DND-41 (cell line): Measurements from ENCODE around the gene PANX2.

Experiments
- ATAC-seq: fragments of 200-7000 bp; cut with Tn5 transposase; 3 replicates; pipeline ENCODE4 v1.9.1; 2021; ENCODE audit warnings: low read depth; ENCODE audit not compliant: insufficient read depth
- DNase-seq: peaks from one replicate; pipeline ENCODE4 v3.0.0-alpha.2; 2020
- H2AFZ ChIP-seq: 2 replicates; pipeline ENCODE4 v1.6.0; 2012; ENCODE audit warnings: low read depth, low read length
- H3K27ac ChIP-seq: 2 replicates; pipeline ENCODE4 v1.5.1; 2012; ENCODE audit warnings: low read length, inconsistent platforms
- H3K27me3 ChIP-seq: fragments of 200-600 bp; sonication (generic); 2 replicates; pipeline ENCODE4 v1.6.0; 2012; ENCODE audit warnings: low read length, mild to moderate bottlenecking, inconsistent platforms; ENCODE audit not compliant: insufficient read depth, poor library complexity
- H3K36me3 ChIP-seq: 2 replicates; pipeline ENCODE4 v1.5.1; 2012; ENCODE audit warnings: low read length, inconsistent platforms; ENCODE audit not compliant: insufficient read depth
- H3K4me1 ChIP-seq: 2 replicates; pipeline ENCODE4 v1.5.1; 2012; ENCODE audit warnings: mild to moderate bottlenecking, low read length; ENCODE audit not compliant: insufficient read depth
- H3K4me2 ChIP-seq: 2 replicates; pipeline ENCODE4 v1.6.0; 2012; ENCODE audit warnings: mild to moderate bottlenecking, moderate library complexity, low read length, inconsistent platforms; ENCODE audit not compliant: insufficient read depth
- H3K4me3 ChIP-seq, 2 experiments: fragments of 200-600 bp in 1 of 2; shearing (Covaris generic) in 1 of 2; 2 replicates each; pipeline ENCODE4 v1.5.1; 2012 to 2016; ENCODE audit warnings: inconsistent platforms in 2 of 2, low read length in 2 of 2, mild to moderate bottlenecking in 2 of 2, low read depth in 1 of 2, moderate library complexity in 1 of 2
- H3K79me2 ChIP-seq: 2 replicates; pipeline ENCODE4 v1.6.0; 2012; ENCODE audit warnings: low read length, inconsistent platforms; ENCODE audit not compliant: insufficient read depth
- H3K9ac ChIP-seq: 2 replicates; pipeline ENCODE4 v1.6.0; 2012; ENCODE audit warnings: low read depth, mild to moderate bottlenecking, inconsistent platforms, low read length, moderate library complexity
- H3K9me3 ChIP-seq: 2 replicates; pipeline ENCODE4 v1.5.1; 2012; ENCODE audit warnings: low read length, moderate library complexity, mild to moderate bottlenecking, inconsistent platforms; ENCODE audit not compliant: insufficient read depth, severe bottlenecking
- H4K20me1 ChIP-seq: 2 replicates; pipeline ENCODE4 v1.6.0; 2012; ENCODE audit warnings: low read length; ENCODE audit not compliant: insufficient read depth
- CTCF ChIP-seq: IDR thresholded peaks from 2 replicates; pipeline ENCODE4 v1.5.1; 2012; ENCODE audit warnings: borderline replicate concordance, low read length, moderate library complexity, mild to moderate bottlenecking; ENCODE audit not compliant: poor library complexity, severe bottlenecking; ENCODE audit errors: extremely low read depth
- EZH2 ChIP-seq: IDR thresholded peaks from 3 replicates; pipeline ENCODE4 v1.6.1; 2012; ENCODE audit warnings: borderline replicate concordance, low read depth, mild to moderate bottlenecking, moderate library complexity, low read length, inconsistent platforms; ENCODE audit not compliant: severe bottlenecking

PANX2 gene

GRCh38 chr22:50216055-50216683 is 45.6 kb downstream of the PANX2 start:
- peaks cover 27% of the 10 kb centered on the region for H3K79me2 ChIP-seq
- no peaks in the 10 kb centered on the region for H3K9me3 ChIP-seq
- no peak overlapping the region for H3K9ac ChIP-seq
- DNase-seq (no peak), ATAC-seq (no peak)
- no peak overlapping the region for H3K27ac ChIP-seq
- peaks cover 92% of the 10 kb centered on the region for H3K36me3 ChIP-seq
- no peak overlapping the region for H2AFZ ChIP-seq
- peaks cover 60% of the 10 kb centered on the region for H4K20me1 ChIP-seq
- H3K4me3 ChIP-seq: no peak overlapping the region
- no peaks in the 10 kb centered on the region for H3K27me3 ChIP-seq
- H3K4me1 ChIP-seq: no peaks in the 10 kb centered on the region
- no peak for TF ChIP-seq EZH2
- no peak for TF ChIP-seq CTCF
- no peak overlapping the region for H3K4me2 ChIP-seq

GRCh38 chr22:50216684-50217520 is 46.4 kb downstream of the PANX2 start:
- DNase-seq (no peak), ATAC-seq (no peak)
- Histone ChIP-seq H3K4me2 (no peak overlapping the region), H3K36me3 (peaks cover 94% of the 10 kb centered on the region), H3K9ac (no peak overlapping the region), H3K4me3 (no peak overlapping the region), H3K27ac (no peak overlapping the region), H3K9me3 (no peaks in the 10 kb centered on the region), H3K4me1 (no peaks in the 10 kb centered on the region), H4K20me1 (peaks cover 62% of the 10 kb centered on the region), H2AFZ (no peak overlapping the region), H3K27me3 (no peaks in the 10 kb centered on the region), H3K79me2 (peaks cover 25% of the 10 kb centered on the region)
- TF ChIP-seq CTCF (no peak), EZH2 (no peak)

- no peak overlapping the region for H3K4me3 ChIP-seq
- H2AFZ ChIP-seq: no peak overlapping the region
- H3K4me1 ChIP-seq: no peaks in the 10 kb centered on the region
- peaks cover 64% of the 10 kb centered on the region for H4K20me1 ChIP-seq
- no peak for TF ChIP-seq EZH2
- no peak for TF ChIP-seq CTCF
- H3K27ac ChIP-seq: no peak overlapping the region
- H3K36me3 ChIP-seq: peaks cover 95% of the 10 kb centered on the region
- DNase-seq (no peak), ATAC-seq (no peak)
- H3K9ac ChIP-seq: no peak overlapping the region
- H3K4me2 ChIP-seq: no peak overlapping the region
- peaks cover 19% of the 10 kb centered on the region for H3K79me2 ChIP-seq
- H3K27me3 ChIP-seq: no peaks in the 10 kb centered on the region
- H3K9me3 ChIP-seq: no peaks in the 10 kb centered on the region
Observed at GRCh38 chr22:50217543-50218152, 47.1 kb downstream of the PANX2 start.
